Esophagus (tissue), 2 donors: ENCODE results near the gene CR1L. TPM values are rescaled to one million over a fixed set of nuclear protein-coding genes. Genes with fewer than 3 reads are reported as not detected.
"Not testable (repeated sequence)": the region's sequence is repeated elsewhere in the genome, so short reads cannot be mapped to it uniquely, and the experiment has no call there.

Source experiments
- H3K27ac ChIP-seq, 2 donors: one replicate each; pipeline ENCODE4 v1.5.1; 2013; ENCODE audit warnings: low read depth in 2 of 2, mild to moderate bottlenecking in 2 of 2, inconsistent platforms in 1 of 2, low read length in 1 of 2, moderate library complexity in 1 of 2
- H3K27me3 ChIP-seq, 2 donors: one replicate each; pipeline ENCODE4 v1.6.1; 2013; ENCODE audit warnings: low read length in 2 of 2, control low read depth in 1 of 2, mild to moderate bottlenecking in 1 of 2; ENCODE audit not compliant: insufficient read depth in 2 of 2, control insufficient read depth in 1 of 2
- H3K36me3 ChIP-seq, 2 donors: one replicate each; pipeline ENCODE4 v1.6.1; 2013; ENCODE audit warnings: low read length in 1 of 2; ENCODE audit not compliant: control insufficient read depth in 2 of 2, insufficient read depth in 2 of 2
- H3K4me1 ChIP-seq, 2 donors: one replicate each; pipeline ENCODE4 v1.6.1; 2013; ENCODE audit warnings: low read length in 1 of 2; ENCODE audit not compliant: control insufficient read depth in 2 of 2, insufficient read depth in 2 of 2
- H3K4me3 ChIP-seq, 2 donors: one replicate each; pipeline ENCODE4 v1.5.1; 2013; ENCODE audit warnings: low read length in 2 of 2, mild to moderate bottlenecking in 2 of 2, low read depth in 1 of 2, moderate library complexity in 1 of 2
- H3K9me3 ChIP-seq, 2 donors: one replicate each; pipeline ENCODE4 v1.6.1; 2013; ENCODE audit warnings: mild to moderate bottlenecking in 2 of 2, low read depth in 1 of 2, low read length in 1 of 2, moderate library complexity in 1 of 2; ENCODE audit not compliant: control insufficient read depth in 2 of 2, insufficient read depth in 1 of 2
- WGBS, 2 donors: extraction: QIAGEN DNeasy Blood & Tissue Kit; methylation state at CpG; one replicate each; pipeline ENCODE4 v1.1.7; 2013; 5-methylcytosine and 5-hydroxymethylcytosine counted together
- polyA plus RNA-seq, 2 donors: library from polyadenylated mRNA; stranded (reverse); fragments of 200-250 nt; gene quantifications; one replicate each; pipeline ENCODE4 v1.2.3, GENCODE V29; 2013
- donor health status: healthy with polysubstance abuse.
- donor health status: Bipolar disorder and iron deficiency.

Gene CR1L
- polyA plus RNA-seq, 2 donors, result not detected

DNA sequence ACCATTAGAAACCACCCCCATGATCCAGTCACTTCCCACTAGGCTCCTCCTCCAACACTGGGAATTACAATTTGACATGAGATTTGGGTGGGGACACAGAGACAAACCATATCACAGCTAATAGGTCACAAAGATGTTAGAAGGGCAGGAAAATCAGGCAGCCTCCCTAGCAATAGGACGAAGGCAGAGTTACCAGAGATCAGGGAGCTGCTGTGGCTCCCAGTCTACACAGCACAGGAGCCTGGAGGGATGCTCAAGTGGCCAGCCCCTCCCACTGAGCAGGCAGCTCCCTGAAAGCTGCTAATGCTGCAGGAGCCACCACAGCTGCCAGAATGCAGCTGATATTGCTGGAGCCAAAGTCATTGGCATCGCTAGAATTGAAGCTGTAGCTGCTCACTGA is 51.0 kb downstream of the CR1L start:
- no peak overlapping the region for H3K27ac ChIP-seq
- no peaks in the 10 kb centered on the region for H3K9me3 ChIP-seq
- no peaks in the 10 kb centered on the region for H3K27me3 ChIP-seq
- H3K36me3 ChIP-seq, result no peaks in the 10 kb centered on the region
- H3K4me3 ChIP-seq, result no peak overlapping the region
- 67 to 73% methylated on average over 2 of the region's 2 CpGs for WGBS, 2 donors
- H3K4me1 ChIP-seq, result no peaks in the 10 kb centered on the region

DNA sequence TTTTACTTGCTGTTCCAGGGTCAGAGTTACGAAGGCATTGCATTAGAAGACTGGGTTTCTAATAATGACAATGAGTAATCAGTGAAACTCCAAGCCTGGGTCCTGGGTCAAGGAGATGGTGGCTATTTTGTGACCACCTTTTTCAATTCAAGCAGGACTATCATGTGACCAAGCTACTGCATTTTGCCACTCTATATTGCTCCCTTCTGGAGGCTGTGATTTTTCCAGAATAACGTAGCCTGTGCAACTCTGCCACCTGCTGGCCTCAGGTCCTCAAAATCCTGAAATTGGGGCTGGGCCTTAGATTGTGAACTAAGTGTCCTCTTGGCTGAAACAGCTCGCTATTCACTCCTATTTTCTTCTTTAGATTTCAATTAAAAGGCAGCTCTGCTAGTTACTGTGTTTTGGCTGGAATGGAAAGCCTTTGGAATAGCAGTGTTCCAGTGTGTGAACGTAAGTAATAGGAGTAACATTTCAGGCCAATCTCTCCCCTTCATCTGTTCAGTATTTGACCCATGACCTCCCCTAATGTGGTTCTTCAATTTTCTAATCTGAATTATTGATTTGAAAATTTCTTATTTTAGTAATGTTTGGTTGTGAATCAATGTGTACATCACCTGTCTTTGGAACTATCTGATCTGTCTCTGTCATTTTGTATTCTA is 54.0 kb downstream of the CR1L start:
- Histone ChIP-seq H3K4me1 (no peaks in the 10 kb centered on the region), H3K36me3 (no peaks in the 10 kb centered on the region), H3K27me3 (no peaks in the 10 kb centered on the region), H3K27ac (no peak overlapping the region), H3K4me3 (no peak overlapping the region), H3K9me3 (no peaks in the 10 kb centered on the region)
- WGBS, 2 donors, result 45 to 52% methylated on average over 4 of the region's 4 CpGs

DNA sequence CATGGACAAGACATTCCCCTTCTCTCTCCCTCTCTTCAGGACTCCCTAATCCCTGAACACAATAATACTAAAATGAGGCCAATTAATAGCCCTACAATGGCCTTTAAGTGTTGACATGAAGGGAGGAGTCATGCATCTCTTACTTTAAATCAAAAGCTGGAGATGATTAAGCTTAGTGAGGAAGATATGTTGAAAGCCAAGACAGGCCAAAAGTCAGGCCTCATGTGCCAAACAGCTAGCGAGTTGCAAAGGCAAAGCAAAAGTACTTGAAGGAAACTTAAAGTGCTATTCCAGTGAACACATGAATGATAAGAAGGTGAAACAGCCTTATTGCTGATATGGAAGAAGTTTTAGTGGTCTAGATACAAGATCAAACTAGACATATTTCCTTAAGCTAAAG is 57.4 kb downstream of the CR1L start:
- H3K27me3 ChIP-seq, result no peaks in the 10 kb centered on the region
- H3K9me3 ChIP-seq, result no peaks in the 10 kb centered on the region
- WGBS, 2 donors, result 65 to 72% methylated on average over 1 of the region's 1 CpG

DNA sequence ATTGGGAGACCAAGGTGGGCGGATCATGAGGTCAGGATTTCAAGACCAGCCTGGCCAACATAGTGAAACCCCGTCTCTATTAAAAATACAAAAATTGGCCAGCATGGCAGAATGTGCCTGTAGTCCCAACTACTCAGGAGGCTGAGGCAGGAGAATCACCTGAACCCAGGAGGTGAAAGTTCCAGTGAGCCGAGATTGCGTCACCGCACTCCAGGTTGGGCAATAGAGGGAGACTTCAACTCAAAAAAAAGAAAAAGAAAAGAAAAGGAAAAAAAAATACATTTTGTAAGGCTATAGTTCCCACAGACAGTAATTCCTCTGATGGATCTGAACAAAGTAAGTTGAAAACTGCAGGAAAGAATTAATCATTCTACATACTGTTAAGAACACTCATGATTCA is 58.8 kb downstream of the CR1L start:
- Histone ChIP-seq H3K4me3 (no peak overlapping the region), H3K9me3 (no peaks in the 10 kb centered on the region), H3K36me3 (no peaks in the 10 kb centered on the region), H3K27me3 (no peaks in the 10 kb centered on the region), H3K27ac (no peak overlapping the region), H3K4me1 (no peaks in the 10 kb centered on the region)
- WGBS, 2 donors, result 92 to 97% methylated on average over 5 of the region's 5 CpGs

More for the DNA sequence above, 57.4 kb downstream of the CR1L start:
- H3K4me3 ChIP-seq, result no peak overlapping the region
- no peaks in the 10 kb centered on the region for H3K36me3 ChIP-seq
- H3K4me1 ChIP-seq, result no peaks in the 10 kb centered on the region
- H3K27ac ChIP-seq, result no peak overlapping the region

DNA sequence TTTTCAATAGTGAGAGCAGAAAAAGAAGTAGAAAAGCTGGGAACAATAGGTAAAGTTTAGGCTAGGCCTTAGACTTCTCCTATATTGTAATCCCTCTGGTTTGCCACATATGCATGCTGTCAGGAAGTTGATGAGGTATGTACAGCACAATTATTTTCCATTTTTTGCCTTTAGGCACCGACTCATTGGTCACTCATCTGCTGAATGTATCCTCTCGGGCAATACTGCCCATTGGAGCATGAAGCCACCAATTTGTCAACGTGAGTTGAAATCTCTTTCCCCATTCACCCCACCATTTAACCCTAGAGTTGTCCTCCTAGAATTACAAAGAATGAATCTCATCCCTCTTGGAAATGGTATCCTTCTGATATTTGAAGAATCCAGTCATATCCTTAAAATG is 63.1 kb downstream of the CR1L start:
- WGBS, 2 donors, result 62 to 63% methylated on average over 3 of the region's 3 CpGs
- not testable (repeated sequence) for H3K27ac ChIP-seq, H3K36me3 ChIP-seq, H3K27me3 ChIP-seq, H3K4me1 ChIP-seq, H3K9me3 ChIP-seq, H3K4me3 ChIP-seq

DNA sequence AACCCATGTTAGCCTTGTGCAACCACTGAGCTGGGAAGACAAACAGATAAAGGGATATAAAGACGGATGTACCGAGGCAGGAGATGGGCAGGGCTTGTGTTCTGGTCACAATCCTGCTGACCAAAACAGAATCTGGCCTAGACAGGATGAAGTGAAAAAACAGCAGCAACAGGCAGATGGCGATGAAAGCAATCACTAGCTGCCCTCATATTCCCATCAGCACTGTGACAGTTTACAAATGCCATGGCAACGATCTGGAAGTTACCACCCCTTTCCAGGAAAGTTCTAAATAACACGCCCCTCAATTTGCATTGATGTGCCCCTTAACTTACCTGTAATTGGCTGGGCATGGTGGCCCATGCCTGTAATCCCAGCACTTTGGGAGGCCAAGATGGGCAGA is 66.4 kb downstream of the CR1L start:
- 61 to 67% methylated on average over 5 of the region's 5 CpGs for WGBS, 2 donors

DNA sequence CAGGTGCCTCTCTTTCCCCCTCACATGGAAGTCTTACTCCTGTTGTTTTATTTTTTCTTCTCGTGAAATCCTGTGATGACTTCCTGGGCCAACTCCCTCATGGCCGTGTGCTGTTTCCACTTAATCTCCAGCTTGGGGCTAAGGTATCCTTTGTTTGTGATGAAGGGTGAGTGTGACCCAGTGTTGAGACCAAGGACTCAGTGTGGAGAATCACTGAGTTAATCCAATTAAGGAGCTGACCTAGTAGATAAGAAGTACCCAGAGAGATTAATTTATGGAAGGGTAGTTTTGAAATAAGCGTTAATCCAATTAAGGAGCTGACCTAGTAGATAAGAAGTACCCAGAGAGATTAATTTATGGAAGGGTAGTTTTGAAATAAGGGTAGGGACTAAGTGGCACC is 67.8 kb downstream of the CR1L start:
- H3K4me1 ChIP-seq, H3K4me3 ChIP-seq, H3K36me3 ChIP-seq, H3K9me3 ChIP-seq, H3K27ac ChIP-seq, H3K27me3 ChIP-seq: not testable (repeated sequence)
- WGBS, 2 donors, result 71 to 77% methylated on average over 3 of the region's 3 CpGs

More for the DNA sequence above, 66.4 kb downstream of the CR1L start:
- H3K36me3 ChIP-seq, result no peaks in the 10 kb centered on the region
- H3K27me3 ChIP-seq, result no peaks in the 10 kb centered on the region
- H3K4me3 ChIP-seq, result no peak overlapping the region
- H3K27ac ChIP-seq, result no peak overlapping the region
- H3K9me3 ChIP-seq, result no peaks in the 10 kb centered on the region
- no peaks in the 10 kb centered on the region for H3K4me1 ChIP-seq

DNA sequence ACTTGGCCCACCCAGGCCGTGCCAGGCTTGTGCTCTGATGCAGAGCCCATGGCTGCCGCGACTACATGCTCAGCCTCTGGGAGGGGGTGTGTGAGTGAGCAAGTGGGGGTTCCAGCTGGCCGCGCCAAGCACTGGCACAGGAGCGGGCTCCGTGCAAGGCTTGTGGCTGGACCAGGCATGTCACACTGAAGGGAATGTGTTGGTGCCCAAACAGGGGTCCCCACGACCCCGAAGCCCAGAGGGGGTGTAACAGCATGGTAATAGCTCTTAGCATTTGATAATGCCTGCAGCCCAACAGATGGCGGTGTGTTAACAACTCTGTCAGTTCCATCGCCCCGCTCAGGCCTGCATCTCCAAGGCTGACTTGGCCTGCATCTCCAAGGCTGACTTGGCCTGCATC is 68.6 kb downstream of the CR1L start:
- Histone ChIP-seq H3K4me1 (no peaks in the 10 kb centered on the region), H3K27me3 (no peaks in the 10 kb centered on the region), H3K4me3 (no peak overlapping the region), H3K27ac (no peak overlapping the region), H3K9me3 (no peaks in the 10 kb centered on the region), H3K36me3 (no peaks in the 10 kb centered on the region)
- 91 to 97% methylated on average over 12 of the region's 12 CpGs for WGBS, 2 donors

DNA sequence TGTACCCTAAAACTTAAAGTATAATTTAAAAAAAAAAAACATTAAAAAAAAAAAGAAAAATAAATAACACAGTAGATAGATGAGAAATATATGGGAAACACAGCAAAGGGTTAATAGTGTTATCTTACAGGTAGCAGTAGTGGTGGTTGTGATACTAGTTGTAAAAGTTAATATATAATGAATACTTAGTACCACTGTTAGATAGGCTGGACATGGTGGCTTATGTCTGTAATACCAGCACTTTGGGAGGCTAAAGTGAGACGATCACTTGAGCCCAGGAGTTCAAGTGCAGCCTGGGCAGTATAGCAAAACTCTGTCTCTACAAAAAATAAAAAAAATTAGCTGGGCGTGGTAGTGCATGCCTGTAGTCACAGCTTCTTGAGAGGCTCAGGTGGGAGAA is 74.3 kb downstream of the CR1L start:
- Histone ChIP-seq H3K9me3 (no peaks in the 10 kb centered on the region), H3K4me1 (no peaks in the 10 kb centered on the region), H3K36me3 (no peaks in the 10 kb centered on the region), H3K4me3 (no peak overlapping the region), H3K27me3 (no peaks in the 10 kb centered on the region), H3K27ac (no peak overlapping the region)
- WGBS, 2 donors, result 82 to 92% methylated on average over 2 of the region's 2 CpGs

DNA sequence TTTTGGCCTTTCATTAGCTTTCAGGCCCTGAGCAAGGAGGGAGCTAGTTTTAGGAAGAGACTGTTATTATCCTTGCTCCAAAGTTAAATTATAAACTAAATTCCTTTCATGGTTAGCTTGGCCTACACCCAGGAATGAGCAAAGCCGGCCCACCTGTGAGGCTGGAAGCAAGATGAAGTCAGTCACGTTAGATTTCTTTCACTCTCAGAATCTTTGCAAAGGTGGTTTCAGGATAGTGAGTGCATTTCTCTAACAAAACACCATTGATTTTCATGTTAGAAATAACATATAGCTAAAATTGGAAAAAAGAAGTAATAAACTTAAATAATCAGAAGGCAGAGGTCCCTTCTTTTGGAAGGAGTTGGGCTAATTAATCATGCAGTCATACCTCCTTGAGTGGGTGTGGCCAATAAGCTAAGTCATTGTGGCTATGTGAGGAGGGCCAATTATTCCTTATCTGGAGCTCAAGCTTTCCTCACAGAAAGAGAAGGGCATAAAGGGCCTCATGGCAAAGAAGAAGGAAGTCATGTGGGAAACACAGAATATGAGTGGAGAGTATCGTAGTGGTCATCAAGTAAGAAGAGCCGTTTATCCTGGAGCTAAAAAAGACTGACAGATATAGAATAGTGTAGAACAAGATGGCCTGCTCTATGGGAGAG is 83.4 kb downstream of the CR1L start:
- H3K27ac ChIP-seq, H3K4me3 ChIP-seq, H3K9me3 ChIP-seq, H3K36me3 ChIP-seq, H3K4me1 ChIP-seq, H3K27me3 ChIP-seq: not testable (repeated sequence)
- WGBS, 2 donors, result 85 to 89% methylated on average over 4 of the region's 4 CpGs
